WTC11 (cell line): ENCODE data around the gene NPIPA7. TPM values are rescaled to one million over a fixed set of nuclear protein-coding genes. Genes with fewer than 3 reads are reported as not detected.
"Not testable (repeated sequence)": the region's sequence is repeated elsewhere in the genome, so short reads cannot be mapped to it uniquely, and the experiment has no call there.

Source experiments
- ATAC-seq: fragments of 200-7000 bp; cut with Tn5 transposase; 2 replicates; pipeline ENCODE4 v1.10.0; 2021; ENCODE audit warnings: mild to moderate bottlenecking, moderate library complexity
- CTCF ChIA-PET: fragments of 300-600 bp; sonication (Branson Sonifier 250); formaldehyde crosslinking; loops from one replicate; lab custom pipeline; 2021; ENCODE audit warnings: antibody characterized with exemption; lab: Charles Lee
- POLR2A ChIA-PET: fragments of 350-600 bp; sonication (Branson Sonifier 250); formaldehyde crosslinking; loops from one replicate; lab custom pipeline; 2021; ENCODE audit warnings: antibody characterized with exemption; lab: Charles Lee
- DNase-seq: peaks from one replicate; pipeline ENCODE4 v3.0.0; 2021; ENCODE audit warnings: low spot score
- H3K27ac Mint-ChIP-seq: 2 replicates; pipeline ENCODE4 v1.8.0; 2021; ENCODE audit warnings: mixed read lengths
- H3K27me3 Mint-ChIP-seq: 2 replicates; pipeline ENCODE4 v1.8.0; 2021; ENCODE audit warnings: low read depth, mild to moderate bottlenecking, moderate library complexity, mixed read lengths
- H3K36me3 Mint-ChIP-seq: 2 replicates; pipeline ENCODE4 v1.8.0; 2021; ENCODE audit warnings: mixed read lengths
- H3K4me1 Mint-ChIP-seq: 2 replicates; pipeline ENCODE4 v1.8.0; 2022; ENCODE audit warnings: mixed read lengths
- H3K4me3 Mint-ChIP-seq: 2 replicates; pipeline ENCODE4 v1.8.0; 2021; ENCODE audit warnings: mild to moderate bottlenecking, moderate library complexity, mixed read lengths
- H3K9me3 Mint-ChIP-seq: 2 replicates; pipeline ENCODE4 v1.8.0; 2021; ENCODE audit warnings: mixed read lengths
- total RNA-seq: library from RNA; stranded (reverse); gene quantifications from 3 replicates; pipeline ENCODE4 v1.2.3, GENCODE V29; 2021

Gene NPIPA7
- total RNA-seq, 1 experiment from 2014 or later, result 8.5 TPM

DNA sequence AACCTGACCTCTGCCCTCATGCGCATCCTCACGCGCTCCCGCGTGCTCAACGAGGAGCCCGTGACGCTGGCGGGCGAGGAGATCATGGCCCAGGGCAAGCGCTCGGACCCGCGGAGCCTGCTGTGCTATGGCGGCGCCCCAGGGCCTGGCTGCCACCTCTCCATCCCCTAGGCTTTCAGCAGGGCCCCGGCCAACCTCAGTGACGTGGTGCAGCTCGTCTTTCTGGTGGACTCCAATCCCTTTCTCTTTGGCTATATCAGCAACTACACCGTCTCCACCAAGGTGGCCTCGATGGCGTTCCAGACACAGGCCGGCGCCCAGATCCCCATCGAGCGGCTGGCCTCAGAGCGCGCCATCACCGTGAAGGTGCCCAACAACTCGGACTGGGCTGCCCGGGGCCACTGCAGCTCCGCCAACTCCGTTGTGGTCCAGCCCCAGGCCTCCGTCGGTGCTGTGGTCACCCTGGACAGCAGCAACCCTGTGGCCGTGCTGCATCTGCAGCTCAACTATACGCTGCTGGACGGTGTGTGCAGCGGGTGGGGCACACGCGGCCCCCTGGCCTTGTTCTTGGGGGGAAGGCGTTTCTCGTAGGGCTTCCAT, 7.7 kb upstream of the NPIPA7 start:
- H3K4me1 Mint-ChIP-seq, H3K36me3 Mint-ChIP-seq, H3K9me3 Mint-ChIP-seq, H3K27ac Mint-ChIP-seq, H3K4me3 Mint-ChIP-seq, CTCF ChIA-PET, POLR2A ChIA-PET, ATAC-seq, H3K27me3 Mint-ChIP-seq: not testable (repeated sequence)
- peak; percentile 6 for DNase-seq

DNA sequence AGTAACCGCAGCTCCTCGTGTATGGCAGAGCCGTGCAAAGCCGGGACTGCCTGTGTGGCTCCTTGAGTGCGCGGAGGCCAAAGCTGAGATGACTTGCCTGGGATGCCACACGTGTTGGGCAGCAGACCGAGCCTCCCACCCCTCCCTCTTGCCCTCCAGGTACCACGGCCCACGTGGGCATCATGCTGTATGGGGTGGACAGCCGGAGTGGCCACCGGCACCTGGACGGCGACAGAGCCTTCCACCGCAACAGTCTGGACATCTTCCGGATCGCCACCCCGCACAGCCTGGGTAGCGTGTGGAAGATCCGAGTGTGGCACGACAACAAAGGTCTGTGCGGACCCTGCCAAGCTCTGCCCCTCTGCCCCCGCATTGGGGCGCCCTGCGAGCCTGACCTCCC, 4.7 kb upstream of the NPIPA7 start:
- CTCF ChIA-PET, H3K27ac Mint-ChIP-seq: not testable (repeated sequence)

DNA sequence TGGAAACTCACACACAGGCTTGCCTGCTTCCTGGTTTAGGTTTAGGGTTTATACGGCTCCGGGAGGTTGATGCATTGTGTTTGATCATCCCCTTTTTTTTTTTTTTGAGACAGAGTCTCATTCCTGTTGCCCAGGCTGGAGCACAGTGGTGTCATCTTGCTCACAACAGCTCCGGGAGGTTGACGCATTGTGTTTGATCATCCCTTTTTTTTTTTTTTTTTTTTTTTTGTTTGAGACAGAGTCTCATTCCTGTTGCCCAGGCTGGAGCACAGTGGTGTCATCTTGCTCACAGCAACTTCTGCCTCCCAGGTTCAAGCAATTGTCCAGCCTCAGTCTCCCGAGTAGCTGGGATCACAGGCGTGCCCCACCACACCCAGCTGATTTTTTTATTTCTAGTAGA, 20.7 kb downstream of the NPIPA7 start:
- H3K27ac Mint-ChIP-seq, H3K36me3 Mint-ChIP-seq, DNase-seq, POLR2A ChIA-PET, H3K4me1 Mint-ChIP-seq, H3K9me3 Mint-ChIP-seq, H3K4me3 Mint-ChIP-seq, CTCF ChIA-PET, H3K27me3 Mint-ChIP-seq, ATAC-seq: not testable (repeated sequence)

More for the DNA sequence above, 4.7 kb upstream of the NPIPA7 start:
- H3K27me3 Mint-ChIP-seq, H3K36me3 Mint-ChIP-seq, H3K9me3 Mint-ChIP-seq, H3K4me1 Mint-ChIP-seq, ATAC-seq, POLR2A ChIA-PET, H3K4me3 Mint-ChIP-seq, DNase-seq: not testable (repeated sequence)

DNA sequence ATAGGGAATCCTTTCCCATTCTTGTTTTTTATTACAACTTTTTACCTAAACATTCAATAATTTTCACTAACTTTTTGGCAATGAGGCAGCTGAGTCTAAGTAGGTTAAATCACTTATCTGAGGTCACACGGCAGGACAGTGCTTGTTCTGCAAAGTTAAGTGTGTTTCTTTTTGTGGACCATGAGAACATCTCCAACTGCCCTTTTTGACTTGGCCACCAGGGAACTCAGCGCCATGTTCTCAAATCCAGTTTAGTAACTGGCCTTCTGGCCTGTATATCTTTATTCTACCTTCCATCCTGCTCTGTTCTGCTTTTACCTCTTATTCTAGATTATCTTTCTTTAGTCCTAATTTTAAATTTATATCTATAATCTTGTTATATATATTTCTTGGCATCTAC, 23.4 kb downstream of the NPIPA7 start:
- ATAC-seq, H3K4me1 Mint-ChIP-seq, H3K9me3 Mint-ChIP-seq, CTCF ChIA-PET, H3K4me3 Mint-ChIP-seq, DNase-seq, POLR2A ChIA-PET, H3K27me3 Mint-ChIP-seq, H3K27ac Mint-ChIP-seq, H3K36me3 Mint-ChIP-seq: not testable (repeated sequence)

DNA sequence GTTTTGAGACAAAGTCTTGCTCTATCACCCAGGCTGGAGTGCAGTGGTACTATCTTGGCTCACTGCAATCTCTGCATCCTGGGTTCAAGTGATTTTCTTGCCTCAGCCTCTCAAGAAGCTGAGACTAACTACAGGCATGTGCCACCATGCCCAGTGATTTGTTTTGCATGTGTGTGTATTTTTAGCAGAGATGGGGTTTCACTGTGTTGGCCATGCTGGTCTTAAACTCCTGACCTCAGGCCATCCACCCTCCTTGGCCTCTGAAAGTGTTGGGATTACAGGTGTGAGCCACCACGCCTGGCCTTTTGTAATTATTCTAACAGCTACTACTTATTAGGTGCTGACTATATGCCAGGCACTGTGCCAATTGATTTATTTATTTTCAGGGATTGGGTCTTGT, 25.3 kb downstream of the NPIPA7 start:
- H3K4me3 Mint-ChIP-seq, DNase-seq: not testable (repeated sequence)

DNA sequence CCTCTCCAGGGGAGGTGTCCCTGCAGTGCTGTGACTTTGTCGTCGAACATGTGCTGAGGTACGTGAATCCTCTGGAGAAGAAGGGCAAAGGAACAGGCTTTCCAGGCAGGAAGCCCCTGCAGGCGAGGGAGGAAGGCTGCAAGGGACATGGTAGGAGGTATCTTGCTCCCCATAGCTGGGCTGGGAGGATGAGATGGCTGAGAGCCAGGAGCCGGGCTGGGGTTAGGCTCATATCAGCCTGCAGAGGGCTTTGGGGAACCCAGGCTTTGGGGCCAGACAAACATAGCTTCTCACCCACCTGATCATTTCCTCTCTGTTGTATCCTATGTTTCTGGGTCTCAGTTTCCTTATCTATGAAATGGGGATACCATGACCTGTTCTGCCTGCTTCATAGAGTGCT, 26.5 kb downstream of the NPIPA7 start:
- H3K27me3 Mint-ChIP-seq, DNase-seq, H3K4me3 Mint-ChIP-seq, H3K36me3 Mint-ChIP-seq, H3K27ac Mint-ChIP-seq, H3K4me1 Mint-ChIP-seq, POLR2A ChIA-PET, CTCF ChIA-PET, H3K9me3 Mint-ChIP-seq: not testable (repeated sequence)
- peak; percentile 99 for ATAC-seq

More for the DNA sequence above, 25.3 kb downstream of the NPIPA7 start:
- H3K4me1 Mint-ChIP-seq, H3K36me3 Mint-ChIP-seq, H3K9me3 Mint-ChIP-seq, CTCF ChIA-PET, ATAC-seq, H3K27ac Mint-ChIP-seq, H3K27me3 Mint-ChIP-seq, POLR2A ChIA-PET: not testable (repeated sequence)

DNA sequence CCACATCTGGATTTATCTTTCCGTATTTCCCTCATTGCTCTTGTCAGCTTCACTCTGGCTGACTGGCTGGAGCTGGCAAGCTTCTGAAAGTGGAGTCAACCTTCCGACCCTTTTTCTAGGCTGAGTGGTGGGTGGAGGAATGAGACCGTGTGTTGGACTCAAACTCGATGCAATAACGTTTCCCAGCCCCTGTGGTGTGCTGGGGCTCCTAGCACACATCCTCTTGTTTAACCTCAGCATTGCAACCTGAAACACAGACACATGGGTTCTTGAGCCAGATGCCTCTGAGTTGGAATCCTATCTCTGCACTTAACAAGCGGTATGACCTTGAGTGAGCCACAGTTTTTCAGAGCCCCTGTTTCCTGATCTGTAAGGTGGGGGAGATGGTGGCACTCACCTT, 29.5 kb downstream of the NPIPA7 start:
- H3K4me3 Mint-ChIP-seq, H3K27me3 Mint-ChIP-seq, H3K9me3 Mint-ChIP-seq, ATAC-seq, H3K27ac Mint-ChIP-seq, POLR2A ChIA-PET, CTCF ChIA-PET, H3K4me1 Mint-ChIP-seq, H3K36me3 Mint-ChIP-seq, DNase-seq: not testable (repeated sequence)

DNA sequence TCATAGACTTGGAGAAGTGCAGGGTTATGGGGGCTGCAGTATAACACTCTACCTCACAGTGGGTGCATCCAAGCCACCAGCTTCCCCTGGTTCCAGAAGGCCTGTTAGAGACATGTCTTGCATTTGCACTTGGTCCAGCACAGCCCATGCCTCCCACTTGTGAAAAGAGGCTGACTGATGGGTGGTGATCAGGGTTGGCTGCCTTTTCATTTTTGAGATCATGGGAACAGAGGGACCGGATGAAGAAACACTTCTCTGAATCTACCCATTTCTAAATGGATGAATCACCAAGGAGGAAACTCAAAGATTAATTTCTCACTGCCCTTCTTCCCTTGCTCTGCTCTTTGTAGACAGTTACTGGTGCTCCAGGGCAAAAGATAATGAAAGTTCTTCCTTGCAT, 34.8 kb downstream of the NPIPA7 start:
- H3K27ac Mint-ChIP-seq, H3K27me3 Mint-ChIP-seq, H3K4me3 Mint-ChIP-seq, H3K36me3 Mint-ChIP-seq, ATAC-seq, H3K4me1 Mint-ChIP-seq, POLR2A ChIA-PET, CTCF ChIA-PET, DNase-seq, H3K9me3 Mint-ChIP-seq: not testable (repeated sequence)

DNA sequence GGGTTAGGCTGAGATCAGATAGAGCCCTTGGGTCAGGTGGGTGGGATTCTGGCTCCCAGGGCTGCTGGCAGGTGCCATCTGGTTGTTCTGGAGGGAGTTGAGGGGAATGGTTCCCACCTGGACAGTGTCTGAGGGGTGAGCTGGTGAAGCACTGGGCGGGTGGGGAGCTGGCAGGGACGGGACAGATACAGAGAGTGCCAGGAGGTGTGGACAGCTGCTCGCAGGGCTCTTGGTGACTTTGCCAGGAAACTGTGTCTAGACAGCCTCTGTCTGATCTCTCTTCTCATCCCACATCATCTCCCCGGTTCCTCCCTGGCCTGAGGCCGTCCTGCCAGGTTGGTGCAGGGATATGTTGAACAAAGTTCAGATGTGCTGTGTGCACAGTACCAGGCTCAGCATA, 38.1 kb downstream of the NPIPA7 start:
- H3K27ac Mint-ChIP-seq, H3K36me3 Mint-ChIP-seq, CTCF ChIA-PET, H3K27me3 Mint-ChIP-seq, POLR2A ChIA-PET, H3K9me3 Mint-ChIP-seq, H3K4me3 Mint-ChIP-seq, H3K4me1 Mint-ChIP-seq, ATAC-seq, DNase-seq: not testable (repeated sequence)

DNA sequence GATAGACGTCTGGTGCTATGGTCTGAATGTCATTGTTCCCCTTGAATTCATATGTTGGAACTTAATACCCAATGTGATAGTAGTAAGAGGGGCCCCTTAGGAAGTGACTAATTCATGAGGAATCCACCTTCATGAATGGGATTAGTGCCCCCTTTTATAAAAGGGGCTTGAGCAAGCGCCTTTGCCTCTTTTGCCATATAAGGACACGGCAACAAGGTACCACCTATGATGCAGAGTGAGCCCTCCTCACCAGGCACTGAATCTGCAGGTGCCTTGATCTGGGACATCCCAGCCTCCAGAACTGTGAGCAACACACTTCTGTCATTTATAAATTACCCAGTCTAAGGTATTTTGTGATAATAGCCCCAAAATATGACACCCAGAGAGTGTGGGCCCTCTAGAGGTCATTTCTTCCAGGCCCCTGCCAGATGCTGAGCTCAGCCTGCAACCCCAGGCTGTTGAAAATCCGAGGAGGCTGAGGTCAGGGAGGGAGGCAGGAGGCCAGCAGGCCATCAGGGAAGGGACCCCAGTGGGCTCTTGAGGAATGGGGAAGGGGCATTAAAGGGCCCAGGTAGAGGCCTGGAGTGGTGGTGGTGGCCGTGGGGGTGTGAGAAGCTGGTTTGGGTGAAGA, 39.1 kb downstream of the NPIPA7 start:
- H3K9me3 Mint-ChIP-seq, CTCF ChIA-PET: not testable (repeated sequence)

DNA sequence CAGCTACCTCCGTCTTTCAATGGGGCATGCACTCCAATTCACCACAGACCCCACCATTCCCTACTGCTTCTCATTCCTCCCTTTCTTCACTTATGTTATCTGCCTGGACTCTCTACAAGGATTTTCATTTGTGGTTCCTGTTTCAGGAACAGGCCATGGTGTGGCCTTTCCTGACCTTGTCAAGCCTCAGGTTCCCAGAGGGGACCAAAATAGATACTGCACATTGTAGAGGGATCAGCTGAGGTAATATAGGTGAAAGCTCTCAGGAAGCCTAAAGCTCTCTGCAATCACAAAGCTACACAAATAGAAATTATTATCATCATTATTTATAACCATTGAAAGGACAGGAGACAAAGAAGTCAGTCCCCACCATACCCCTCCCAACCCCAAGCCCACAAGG, 41.6 kb downstream of the NPIPA7 start:
- CTCF ChIA-PET, H3K9me3 Mint-ChIP-seq, H3K27me3 Mint-ChIP-seq, H3K4me3 Mint-ChIP-seq, H3K27ac Mint-ChIP-seq, POLR2A ChIA-PET, DNase-seq, ATAC-seq, H3K4me1 Mint-ChIP-seq, H3K36me3 Mint-ChIP-seq: not testable (repeated sequence)

More for the DNA sequence above, 39.1 kb downstream of the NPIPA7 start:
- H3K4me3 Mint-ChIP-seq, H3K27me3 Mint-ChIP-seq, H3K36me3 Mint-ChIP-seq, H3K27ac Mint-ChIP-seq, POLR2A ChIA-PET, DNase-seq, H3K4me1 Mint-ChIP-seq: not testable (repeated sequence)
- peak; percentile 75 for ATAC-seq

DNA sequence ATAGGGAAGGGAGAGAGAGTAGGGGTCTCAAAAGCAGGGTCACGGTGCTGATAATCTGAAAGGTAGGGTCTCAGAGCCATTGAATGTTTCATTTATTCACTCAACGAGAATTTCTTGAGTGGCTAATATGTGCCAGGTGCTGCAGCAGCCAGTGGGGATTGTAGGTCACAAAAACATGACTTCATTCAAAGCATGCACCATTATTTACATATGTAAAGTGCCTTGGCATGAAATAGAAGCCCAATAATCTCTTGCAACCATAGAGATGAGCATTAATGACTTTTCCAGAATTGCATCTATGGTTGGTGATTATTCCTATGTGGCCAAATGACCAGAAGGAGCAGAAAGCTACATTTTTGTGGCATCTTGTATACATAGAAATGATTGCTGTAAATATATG, 46.2 kb downstream of the NPIPA7 start:
- H3K36me3 Mint-ChIP-seq, CTCF ChIA-PET, H3K27me3 Mint-ChIP-seq, H3K27ac Mint-ChIP-seq, H3K4me1 Mint-ChIP-seq, H3K4me3 Mint-ChIP-seq, DNase-seq, H3K9me3 Mint-ChIP-seq, ATAC-seq, POLR2A ChIA-PET: not testable (repeated sequence)

DNA sequence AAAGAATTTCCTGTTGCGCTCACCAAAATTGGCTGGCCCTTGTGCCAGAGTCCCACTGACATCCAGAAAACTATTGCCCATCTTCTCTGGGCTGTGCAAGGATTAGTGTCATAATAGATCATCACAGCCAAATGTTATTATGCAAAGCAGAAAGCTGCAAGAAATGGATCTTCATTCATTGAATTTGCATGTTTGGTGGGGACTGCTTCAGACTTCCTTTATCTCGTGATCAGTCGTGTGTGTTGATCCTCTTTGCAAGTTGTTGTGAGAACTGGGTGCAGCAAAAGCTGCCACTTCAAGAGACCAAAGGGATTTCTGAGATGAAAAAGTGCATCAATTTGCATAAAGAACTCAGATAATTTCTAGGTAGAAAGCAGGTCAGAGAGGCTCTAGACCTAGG, 52.2 kb downstream of the NPIPA7 start:
- H3K27me3 Mint-ChIP-seq, H3K9me3 Mint-ChIP-seq, ATAC-seq, H3K36me3 Mint-ChIP-seq, CTCF ChIA-PET, H3K4me3 Mint-ChIP-seq, DNase-seq, H3K27ac Mint-ChIP-seq, H3K4me1 Mint-ChIP-seq, POLR2A ChIA-PET: not testable (repeated sequence)
